NCI-H1694 treated with DMSO at 0.1 percent for 48 hours (cell line): ENCODE data around the gene PHGDH.
"Not testable (repeated sequence)": the region's sequence is repeated elsewhere in the genome, so short reads cannot be mapped to it uniquely, and the experiment has no call there.

Experiments used
- DNase-seq: peaks from one replicate; lab custom pipeline; 2025; lab: John Stamatoyannopoulos, UW

The PHGDH gene

GRCh38 chr1:119697598-119697997 is 14.1 kb upstream of the PHGDH start:
- no peak for DNase-seq

GRCh38 chr1:119700326-119700725 is 11.4 kb upstream of the PHGDH start:
- no peak for DNase-seq

GRCh38 chr1:119701659-119702058 is 10.1 kb upstream of the PHGDH start:
- no peak for DNase-seq

GRCh38 chr1:119702384-119702783 is 9.3 kb upstream of the PHGDH start:
- no peak for DNase-seq

GRCh38 chr1:119703666-119704450 is 7.9 kb upstream of the PHGDH start:
- no peak for DNase-seq

GRCh38 chr1:119706599-119706998 is 5.1 kb upstream of the PHGDH start:
- not testable (repeated sequence) for DNase-seq

- not testable (repeated sequence) for DNase-seq
These were observed 354 bp upstream of the PHGDH start for GRCh38 chr1:119711356-119711803.

- DNase-seq, result peak; percentile 82
These were observed 756 bp downstream of the PHGDH start for GRCh38 chr1:119712342-119713038.

GRCh38 chr1:119713039-119713748 is 1.5 kb downstream of the PHGDH start:
- DNase-seq, result peak; percentile 33

GRCh38 chr1:119713749-119714456 is 2.2 kb downstream of the PHGDH start:
- no peak for DNase-seq

GRCh38 chr1:119714583-119714982 is 2.8 kb downstream of the PHGDH start:
- DNase-seq, result no peak

GRCh38 chr1:119715542-119715941 is 3.8 kb downstream of the PHGDH start:
- no peak for DNase-seq

- DNase-seq, result no peak
These were observed 6.7 kb downstream of the PHGDH start for GRCh38 chr1:119718409-119718808.

GRCh38 chr1:119718972-119719371 is 7.2 kb downstream of the PHGDH start:
- no peak for DNase-seq

- DNase-seq, result no peak
These were observed 9.2 kb downstream of the PHGDH start for GRCh38 chr1:119720866-119721440.

GRCh38 chr1:119721896-119722295 is 10.2 kb downstream of the PHGDH start:
- no peak for DNase-seq

- DNase-seq, result no peak
These were observed 13.0 kb downstream of the PHGDH start for GRCh38 chr1:119724611-119725218.

- DNase-seq, result no peak
These were observed 13.9 kb downstream of the PHGDH start for GRCh38 chr1:119725626-119726025.

- DNase-seq, result no peak
These were observed 16.3 kb downstream of the PHGDH start for GRCh38 chr1:119727991-119728390.

GRCh38 chr1:119729044-119729443 is 17.3 kb downstream of the PHGDH start:
- no peak for DNase-seq

GRCh38 chr1:119731060-119731459 is 19.3 kb downstream of the PHGDH start:
- DNase-seq, result no peak
